HG02852 (cell line): ENCODE measurements around the gene KIF26B.

Experiments used
- ATAC-seq: cut with Tn5 transposase; IDR thresholded peaks from one replicate; pipeline ENCODE4 v1.9.1; 2021; ENCODE audit warnings: mild to moderate bottlenecking, moderate library complexity; ENCODE audit not compliant: unreplicated experiment

KIF26B gene

GRCh38 chr1:245409341-245410195, 254.8 kb downstream of the KIF26B start:
- no peak for ATAC-seq

- no peak for ATAC-seq
These were observed 256.7 kb downstream of the KIF26B start for GRCh38 chr1:245411245-245412036.

- ATAC-seq, result no peak
These were observed 257.5 kb downstream of the KIF26B start for GRCh38 chr1:245412306-245412705.

- ATAC-seq, result no peak
These were observed 262.0 kb downstream of the KIF26B start for GRCh38 chr1:245416781-245417180.

- ATAC-seq, result no peak
These were observed 263.3 kb downstream of the KIF26B start for GRCh38 chr1:245418077-245418476.

- no peak for ATAC-seq
These were observed 264.7 kb downstream of the KIF26B start for GRCh38 chr1:245419461-245419978.

- ATAC-seq, result no peak
These were observed 265.2 kb downstream of the KIF26B start for GRCh38 chr1:245419989-245420388.

GRCh38 chr1:245420926-245421325, 266.1 kb downstream of the KIF26B start:
- no peak for ATAC-seq

GRCh38 chr1:245428681-245429080, 273.9 kb downstream of the KIF26B start:
- ATAC-seq, result no peak

- no peak for ATAC-seq
These were observed 276.9 kb downstream of the KIF26B start for GRCh38 chr1:245431706-245432105.

GRCh38 chr1:245432228-245432875, 277.6 kb downstream of the KIF26B start:
- no peak for ATAC-seq

- ATAC-seq, result no peak
These were observed 278.8 kb downstream of the KIF26B start for GRCh38 chr1:245433561-245433960.

GRCh38 chr1:245434280-245434679, 279.5 kb downstream of the KIF26B start:
- no peak for ATAC-seq

GRCh38 chr1:245436407-245436806, 281.6 kb downstream of the KIF26B start:
- ATAC-seq, result no peak

- ATAC-seq, result no peak
These were observed 282.7 kb downstream of the KIF26B start for GRCh38 chr1:245437369-245438062.

GRCh38 chr1:245440922-245441321, 286.1 kb downstream of the KIF26B start:
- no peak for ATAC-seq

- no peak for ATAC-seq
These were observed 286.9 kb downstream of the KIF26B start for GRCh38 chr1:245441689-245442088.

GRCh38 chr1:245444147-245444828, 289.5 kb downstream of the KIF26B start:
- ATAC-seq, result no peak

GRCh38 chr1:245444945-245445344, 290.2 kb downstream of the KIF26B start:
- no peak for ATAC-seq

GRCh38 chr1:245448531-245448930, 293.7 kb downstream of the KIF26B start:
- ATAC-seq, result no peak
